KMS-11 (cell line): ENCODE results near the gene KCTD3.

Experiments
- H2AFZ ChIP-seq: fragments of 200-600 bp; sonication (generic); 2 replicates; pipeline ENCODE4 v1.6.1; 2016; ENCODE audit warnings: antibody characterized with exemption, mixed run types, low read depth
- H3K27ac ChIP-seq: fragments of 200-600 bp; sonication (generic); 2 replicates; pipeline ENCODE4 v1.6.1; 2016; ENCODE audit warnings: mild to moderate bottlenecking, mixed run types
- H3K27me3 ChIP-seq: fragments of 200-600 bp; sonication (generic); 2 replicates; pipeline ENCODE4 v1.6.1; 2017; ENCODE audit warnings: mild to moderate bottlenecking, low read depth, mixed run types, moderate library complexity; ENCODE audit not compliant: insufficient read depth
- H3K36me3 ChIP-seq: fragments of 200-600 bp; sonication (generic); 2 replicates; pipeline ENCODE4 v1.6.1; 2017; ENCODE audit warnings: mild to moderate bottlenecking, mixed run types; ENCODE audit not compliant: insufficient read depth
- H3K4me1 ChIP-seq: fragments of 200-600 bp; sonication (generic); 2 replicates; pipeline ENCODE4 v1.6.1; 2016; ENCODE audit warnings: mild to moderate bottlenecking, low read depth, mixed run types; ENCODE audit not compliant: poor library complexity, severe bottlenecking
- H3K4me2 ChIP-seq: fragments of 200-600 bp; sonication (generic); 2 replicates; pipeline ENCODE4 v1.7.0; 2016; ENCODE audit warnings: mild to moderate bottlenecking, mixed run types
- H3K4me3 ChIP-seq: fragments of 200-600 bp; sonication (generic); IDR thresholded peaks from 2 replicates; pipeline ENCODE4 v1.6.1; 2017; ENCODE audit warnings: low read depth, low read length, mixed read lengths; ENCODE audit not compliant: insufficient read depth
- H3K79me2 ChIP-seq: fragments of 200-600 bp; sonication (generic); 2 replicates; pipeline ENCODE4 v1.6.1; 2016; ENCODE audit warnings: low read depth, mixed run types; ENCODE audit not compliant: insufficient read depth
- H3K9ac ChIP-seq: fragments of 200-600 bp; sonication (generic); 2 replicates; pipeline ENCODE4 v1.6.1; 2016; ENCODE audit warnings: mild to moderate bottlenecking, mixed run types
- H4K20me1 ChIP-seq: fragments of 200-600 bp; sonication (generic); 2 replicates; pipeline ENCODE4 v1.6.1; 2016; ENCODE audit warnings: mild to moderate bottlenecking, mixed run types; ENCODE audit not compliant: insufficient read depth
- CTCF ChIP-seq: fragments of 200-600 bp; sonication (generic); conservative IDR thresholded peaks from 2 replicates; pipeline ENCODE4 v1.6.1; 2017; ENCODE audit warnings: low read depth, mild to moderate bottlenecking, antibody characterized with exemption, low read length, moderate library complexity, mixed read lengths

The KCTD3 gene

GRCh38 chr1:215566556-215567490, at the start of gene KCTD3:
KCTD3 (plus strand) TSS chr1:215567304; CDS start chr1:215567686, 382 bp downstream.
- H3K36me3 ChIP-seq: no peaks in the 10 kb centered on the region
- H2AFZ ChIP-seq: peak within 1 kb of the TSS; percentile 98
- H3K4me1 ChIP-seq: peaks cover 40% of the 10 kb centered on the region
- peaks cover 48% of the 10 kb centered on the region for H3K79me2 ChIP-seq
- H3K9ac ChIP-seq: peak within 1 kb of the TSS; percentile 94
- peak within 1 kb of the TSS; percentile 89 for H3K4me3 ChIP-seq
- H3K27me3 ChIP-seq: no peaks in the 10 kb centered on the region
- peak within 1 kb of the TSS; percentile 95 for H3K4me2 ChIP-seq
- no peak for TF ChIP-seq CTCF
- H3K27ac ChIP-seq: peak within 1 kb of the TSS; percentile 92
- peaks cover 10% of the 10 kb centered on the region; the same call in 1 of the 2 replicates for H4K20me1 ChIP-seq

GRCh38 chr1:215517441-215517891, 49.6 kb upstream of the KCTD3 start:
- no peak overlapping the region for H3K9ac ChIP-seq
- H4K20me1 ChIP-seq: no peaks in the 10 kb centered on the region
- H3K27ac ChIP-seq: no peak overlapping the region
- H3K79me2 ChIP-seq: no peaks in the 10 kb centered on the region
- H3K36me3 ChIP-seq: no peaks in the 10 kb centered on the region
- no peak for TF ChIP-seq CTCF
- H3K4me2 ChIP-seq: no peak overlapping the region
- no peaks in the 10 kb centered on the region for H3K27me3 ChIP-seq
- H3K4me3 ChIP-seq: no peak overlapping the region
- H2AFZ ChIP-seq: no peak overlapping the region
- no peaks in the 10 kb centered on the region for H3K4me1 ChIP-seq

GRCh38 chr1:215518594-215518993, 48.5 kb upstream of the KCTD3 start:
- H3K27ac ChIP-seq: no peak overlapping the region
- H3K27me3 ChIP-seq: no peaks in the 10 kb centered on the region
- no peaks in the 10 kb centered on the region for H4K20me1 ChIP-seq
- no peak overlapping the region for H3K4me2 ChIP-seq
- TF ChIP-seq CTCF: no peak
- H3K36me3 ChIP-seq: no peaks in the 10 kb centered on the region
- no peaks in the 10 kb centered on the region for H3K4me1 ChIP-seq
- no peak overlapping the region for H3K4me3 ChIP-seq
- no peaks in the 10 kb centered on the region for H3K79me2 ChIP-seq
- no peak overlapping the region for H3K9ac ChIP-seq
- no peak overlapping the region for H2AFZ ChIP-seq

- H2AFZ ChIP-seq: no peak overlapping the region
- no peaks in the 10 kb centered on the region for H4K20me1 ChIP-seq
- H3K27ac ChIP-seq: no peak overlapping the region
- no peak overlapping the region for H3K4me3 ChIP-seq
- no peaks in the 10 kb centered on the region for H3K27me3 ChIP-seq
- H3K36me3 ChIP-seq: no peaks in the 10 kb centered on the region
- H3K79me2 ChIP-seq: no peaks in the 10 kb centered on the region
- no peak overlapping the region for H3K9ac ChIP-seq
- H3K4me1 ChIP-seq: no peaks in the 10 kb centered on the region
- no peak for TF ChIP-seq CTCF
- H3K4me2 ChIP-seq: no peak overlapping the region
Observed at GRCh38 chr1:215521279-215521678, 45.8 kb upstream of the KCTD3 start.
